Right lobe of liver (tissue), 4 donors: Measurements from ENCODE around the gene STX4.

Experiments
- POLR2A ChIP-seq: fragments of 450-650 bp; IDR thresholded peaks from one replicate; pipeline ENCODE4 v1.6.1; 2017; ENCODE audit warnings: antibody characterized with exemption, mild to moderate bottlenecking
- TF ChIP-seq, protein P1 (sequence below), 4 donors: fragments of 200-600 bp in 3 of 4; fragments of 450-650 bp in 1 of 4; IDR thresholded peaks; one replicate each; pipeline versions ENCODE4 v1.5.1 to v1.8.0; 2016 to 2022; ENCODE audit warnings: antibody characterized with exemption in 4 of 4, mild to moderate bottlenecking in 2 of 4
- donor health status: DM: no; HTN: no; CAD: no.
- donor health status: DM: no; HTN: no; CAD: no.
- donor health status: DM: no; HTN: yes; CAD: no.

DNA sequence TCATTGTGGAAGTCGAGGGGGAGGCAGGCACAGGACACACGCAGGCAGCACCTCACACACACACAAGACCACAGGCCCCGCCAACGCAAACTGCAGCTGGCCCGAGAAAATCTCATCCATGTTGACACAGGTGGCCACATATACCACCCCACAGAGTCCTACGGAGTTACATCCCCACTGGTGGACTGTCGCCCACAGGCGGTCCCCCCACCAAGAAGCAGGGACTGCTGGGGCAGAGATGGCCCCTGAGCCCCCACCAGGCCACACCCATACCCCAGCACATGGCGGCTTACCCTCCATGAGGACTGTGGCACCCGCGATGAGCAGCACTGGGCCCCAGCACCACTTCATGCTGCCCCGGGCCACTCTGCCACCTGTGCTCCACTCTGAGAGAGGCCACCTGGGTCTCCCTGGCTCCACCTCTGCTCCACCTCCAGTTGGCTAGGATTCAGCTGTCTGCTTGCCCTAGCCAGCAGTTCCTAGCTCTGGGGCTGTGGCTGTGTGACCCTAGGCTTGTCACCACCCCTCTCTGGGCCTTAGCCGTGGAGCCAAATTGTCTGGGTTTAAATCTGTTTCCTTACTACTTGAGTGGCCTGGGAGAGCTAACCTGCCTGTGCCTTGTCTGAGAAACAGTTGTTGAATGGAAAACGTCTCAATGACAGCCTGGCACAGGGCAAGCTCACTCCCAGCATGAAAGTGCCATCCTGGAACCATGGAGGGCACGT, 55.3 kb downstream of the STX4 start, which contains the start of gene PRSS53:
- TF ChIP-seq, protein P1, sequence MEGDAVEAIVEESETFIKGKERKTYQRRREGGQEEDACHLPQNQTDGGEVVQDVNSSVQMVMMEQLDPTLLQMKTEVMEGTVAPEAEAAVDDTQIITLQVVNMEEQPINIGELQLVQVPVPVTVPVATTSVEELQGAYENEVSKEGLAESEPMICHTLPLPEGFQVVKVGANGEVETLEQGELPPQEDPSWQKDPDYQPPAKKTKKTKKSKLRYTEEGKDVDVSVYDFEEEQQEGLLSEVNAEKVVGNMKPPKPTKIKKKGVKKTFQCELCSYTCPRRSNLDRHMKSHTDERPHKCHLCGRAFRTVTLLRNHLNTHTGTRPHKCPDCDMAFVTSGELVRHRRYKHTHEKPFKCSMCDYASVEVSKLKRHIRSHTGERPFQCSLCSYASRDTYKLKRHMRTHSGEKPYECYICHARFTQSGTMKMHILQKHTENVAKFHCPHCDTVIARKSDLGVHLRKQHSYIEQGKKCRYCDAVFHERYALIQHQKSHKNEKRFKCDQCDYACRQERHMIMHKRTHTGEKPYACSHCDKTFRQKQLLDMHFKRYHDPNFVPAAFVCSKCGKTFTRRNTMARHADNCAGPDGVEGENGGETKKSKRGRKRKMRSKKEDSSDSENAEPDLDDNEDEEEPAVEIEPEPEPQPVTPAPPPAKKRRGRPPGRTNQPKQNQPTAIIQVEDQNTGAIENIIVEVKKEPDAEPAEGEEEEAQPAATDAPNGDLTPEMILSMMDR (IDR thresholded peaks at IDR 0.05), result no peak
- no peak for TF ChIP-seq POLR2A
